GM21825 (cell line): ENCODE data around the gene LIAS.
"Not testable (repeated sequence)": the region's sequence is repeated elsewhere in the genome, so short reads cannot be mapped to it uniquely, and the experiment has no call there.

Experiments used
- ATAC-seq: cut with Tn5 transposase; IDR thresholded peaks from one replicate; pipeline ENCODE4 v1.9.1; 2021; ENCODE audit warnings: mild to moderate bottlenecking, moderate library complexity; ENCODE audit not compliant: unreplicated experiment

Gene LIAS

GRCh38 chr4:39452860-39453587, 5.8 kb upstream of the LIAS start:
- ATAC-seq = no peak

- no peak for ATAC-seq
Observed at GRCh38 chr4:39453738-39454137, 5.1 kb upstream of the LIAS start.

- no peak for ATAC-seq
Observed at GRCh38 chr4:39455486-39455885, 3.4 kb upstream of the LIAS start.

- no peak for ATAC-seq
Observed at GRCh38 chr4:39456946-39457763, 1.7 kb upstream of the LIAS start.

- not testable (repeated sequence) for ATAC-seq
Observed at GRCh38 chr4:39458161-39458504, 723 bp upstream of the LIAS start.

- ATAC-seq = no peak
Observed at GRCh38 chr4:39464886-39465501, 6.1 kb downstream of the LIAS start.

- no peak for ATAC-seq
Observed at GRCh38 chr4:39466747-39467146, 7.9 kb downstream of the LIAS start.

- ATAC-seq = no peak
Observed at GRCh38 chr4:39467464-39467863, 8.6 kb downstream of the LIAS start.

GRCh38 chr4:39469429-39470077, 10.7 kb downstream of the LIAS start:
- ATAC-seq = peak; percentile 78

GRCh38 chr4:39470402-39470801, 11.5 kb downstream of the LIAS start:
- no peak for ATAC-seq

- ATAC-seq = no peak
Observed at GRCh38 chr4:39472396-39472795, 13.5 kb downstream of the LIAS start.

GRCh38 chr4:39476187-39476895, 17.5 kb downstream of the LIAS start:
- ATAC-seq = no peak

GRCh38 chr4:39480251-39480650, 21.4 kb downstream of the LIAS start:
- no peak for ATAC-seq

GRCh38 chr4:39480902-39481695, 22.2 kb downstream of the LIAS start:
- ATAC-seq = no peak

- ATAC-seq = no peak
Observed at GRCh38 chr4:39484582-39485272, 25.9 kb downstream of the LIAS start.

GRCh38 chr4:39486221-39486804, 27.5 kb downstream of the LIAS start:
- ATAC-seq = no peak

- ATAC-seq = no peak
Observed at GRCh38 chr4:39490322-39490721, 31.5 kb downstream of the LIAS start.

- ATAC-seq = no peak
Observed at GRCh38 chr4:39494354-39494753, 35.5 kb downstream of the LIAS start.
